GM21381 (cell line): ENCODE results near the gene NEDD4L.

Experiments used
- ATAC-seq: cut with Tn5 transposase; IDR thresholded peaks from one replicate; pipeline ENCODE4 v1.9.1; 2021; ENCODE audit warnings: mild to moderate bottlenecking, moderate library complexity; ENCODE audit not compliant: unreplicated experiment

Gene NEDD4L

GRCh38 chr18:58337686-58338085 lies 293.7 kb downstream of the NEDD4L start:
- ATAC-seq = no peak

GRCh38 chr18:58338141-58338540 lies 294.1 kb downstream of the NEDD4L start:
- ATAC-seq = no peak

GRCh38 chr18:58338961-58339592 lies 295.1 kb downstream of the NEDD4L start:
- no peak for ATAC-seq

- ATAC-seq = no peak
Observed at GRCh38 chr18:58339890-58340289, 295.9 kb downstream of the NEDD4L start.

- ATAC-seq = no peak
Observed at GRCh38 chr18:58341916-58342315, 297.9 kb downstream of the NEDD4L start.

- no peak for ATAC-seq
Observed at GRCh38 chr18:58344080-58344670, 300.1 kb downstream of the NEDD4L start.

GRCh38 chr18:58344861-58345463 lies 300.9 kb downstream of the NEDD4L start:
- no peak for ATAC-seq

GRCh38 chr18:58345875-58346274 lies 301.8 kb downstream of the NEDD4L start:
- no peak for ATAC-seq

GRCh38 chr18:58347135-58347534 lies 303.1 kb downstream of the NEDD4L start:
- ATAC-seq = no peak

GRCh38 chr18:58348517-58348916 lies 304.5 kb downstream of the NEDD4L start:
- ATAC-seq = no peak

GRCh38 chr18:58348951-58349350 lies 304.9 kb downstream of the NEDD4L start:
- no peak for ATAC-seq

GRCh38 chr18:58349650-58350049 lies 305.6 kb downstream of the NEDD4L start:
- ATAC-seq = no peak

- ATAC-seq = no peak
Observed at GRCh38 chr18:58350526-58350925, 306.5 kb downstream of the NEDD4L start.

GRCh38 chr18:58351776-58352175 lies 307.8 kb downstream of the NEDD4L start:
- no peak for ATAC-seq

- ATAC-seq = no peak
Observed at GRCh38 chr18:58353581-58353980, 309.6 kb downstream of the NEDD4L start.

- ATAC-seq = no peak
Observed at GRCh38 chr18:58354051-58354450, 310.0 kb downstream of the NEDD4L start.

- ATAC-seq = no peak
Observed at GRCh38 chr18:58354791-58355190, 310.8 kb downstream of the NEDD4L start.

- ATAC-seq = no peak
Observed at GRCh38 chr18:58355243-58355642, 311.2 kb downstream of the NEDD4L start.

GRCh38 chr18:58359218-58359617 lies 315.2 kb downstream of the NEDD4L start:
- no peak for ATAC-seq

- no peak for ATAC-seq
Observed at GRCh38 chr18:58359620-58360019, 315.6 kb downstream of the NEDD4L start.

GRCh38 chr18:58360324-58360723 lies 316.3 kb downstream of the NEDD4L start:
- no peak for ATAC-seq

GRCh38 chr18:58361212-58361611 lies 317.2 kb downstream of the NEDD4L start:
- ATAC-seq = no peak
